Prostate gland (tissue), 2 donors: ENCODE measurements around the gene DCUN1D5. TPM values are rescaled to one million over a fixed set of nuclear protein-coding genes. Genes with fewer than 3 reads are reported as not detected.

ENCODE experiments used
- DNase-seq: peaks from one replicate; pipeline ENCODE4 v3.0.0-alpha.2; 2019; ENCODE audit warnings: low spot score
- H3K27ac ChIP-seq, 2 donors: fragments of 200-600 bp; sonication (generic); 2 replicates each; pipeline ENCODE4 v1.5.1; 2017 to 2019
- H3K27me3 ChIP-seq: fragments of 200-600 bp; sonication (generic); replicated peaks from 2 replicates; pipeline ENCODE4 v1.5.1; 2019; ENCODE audit not compliant: insufficient read depth
- H3K36me3 ChIP-seq, 2 donors: fragments of 200-600 bp; sonication (generic); 1 replicate in 1 of 2; 2 replicates in 1 of 2; pipeline versions ENCODE4 v1.5.1 to v1.8.1; 2017 to 2019
- H3K4me1 ChIP-seq: fragments of 200-600 bp; sonication (generic); replicated peaks from 2 replicates; pipeline ENCODE4 v1.5.1; 2019
- H3K4me3 ChIP-seq, 2 donors: fragments of 200-600 bp; sonication (generic); 2 replicates each; pipeline ENCODE4 v1.5.1; 2017 to 2019
- H3K9me3 ChIP-seq: fragments of 200-600 bp; sonication (generic); 2 replicates; pipeline ENCODE4 v1.5.1; 2017
- POLR2A ChIP-seq: fragments of 450-650 bp; IDR thresholded peaks from one replicate; pipeline ENCODE4 v1.6.1; 2016; ENCODE audit warnings: antibody characterized with exemption, mild to moderate bottlenecking
- POLR2AphosphoS5 ChIP-seq: sonication (generic); formaldehyde crosslinking; IDR thresholded peaks from one replicate; pipeline ENCODE4 v1.6.1; 2017; ENCODE audit warnings: antibody characterized with exemption
- WGBS: methylation state at CpG from one replicate; pipeline ENCODE4 v1.1.5; 2018; 5-methylcytosine and 5-hydroxymethylcytosine counted together
- intact Hi-C: fragments of 100-400 bp; cut with DNase I; formaldehyde crosslinking; loops from one replicate; pipeline ENCODE4 v1.14.2; 2022
- total RNA-seq, 2 donors: library from RNA; depleted of rRNA; stranded (reverse); fragments of >200 nt; gene quantifications; one replicate each; pipeline ENCODE4 v1.1.0, GENCODE V29; 2016
- TF ChIP-seq, protein P1 (sequence below), 4 experiments: fragments of 200-600 bp in 2 of 4; fragments of 450-650 bp in 2 of 4; sonication (generic) in 2 of 4; IDR thresholded peaks; 1 replicate in 3 of 4; 2 replicates in 1 of 4; pipeline ENCODE4 v1.5.1; 2016 to 2019; ENCODE audit warnings: antibody characterized with exemption in 4 of 4, mild to moderate bottlenecking in 2 of 4, moderate library complexity in 2 of 4

Gene DCUN1D5
- total RNA-seq, 2 donors from 2014 or later: 38.9 to 74.8 TPM

GRCh38 chr11:103051151-103051801, 40.7 kb downstream of the DCUN1D5 start:
- Histone ChIP-seq H3K4me1 (no peaks in the 10 kb centered on the region), H3K9me3 (no peaks in the 10 kb centered on the region), H3K27me3 (no peaks in the 10 kb centered on the region), H3K4me3 (no peak overlapping the region), H3K36me3 (no peaks in the 10 kb centered on the region), H3K27ac (no peak overlapping the region)
- WGBS: 100% methylated on average over 1 of the region's 1 CpG
- intact Hi-C loops: no loop called here
- TF ChIP-seq, protein P1, sequence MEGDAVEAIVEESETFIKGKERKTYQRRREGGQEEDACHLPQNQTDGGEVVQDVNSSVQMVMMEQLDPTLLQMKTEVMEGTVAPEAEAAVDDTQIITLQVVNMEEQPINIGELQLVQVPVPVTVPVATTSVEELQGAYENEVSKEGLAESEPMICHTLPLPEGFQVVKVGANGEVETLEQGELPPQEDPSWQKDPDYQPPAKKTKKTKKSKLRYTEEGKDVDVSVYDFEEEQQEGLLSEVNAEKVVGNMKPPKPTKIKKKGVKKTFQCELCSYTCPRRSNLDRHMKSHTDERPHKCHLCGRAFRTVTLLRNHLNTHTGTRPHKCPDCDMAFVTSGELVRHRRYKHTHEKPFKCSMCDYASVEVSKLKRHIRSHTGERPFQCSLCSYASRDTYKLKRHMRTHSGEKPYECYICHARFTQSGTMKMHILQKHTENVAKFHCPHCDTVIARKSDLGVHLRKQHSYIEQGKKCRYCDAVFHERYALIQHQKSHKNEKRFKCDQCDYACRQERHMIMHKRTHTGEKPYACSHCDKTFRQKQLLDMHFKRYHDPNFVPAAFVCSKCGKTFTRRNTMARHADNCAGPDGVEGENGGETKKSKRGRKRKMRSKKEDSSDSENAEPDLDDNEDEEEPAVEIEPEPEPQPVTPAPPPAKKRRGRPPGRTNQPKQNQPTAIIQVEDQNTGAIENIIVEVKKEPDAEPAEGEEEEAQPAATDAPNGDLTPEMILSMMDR (IDR thresholded peaks at IDR 0.05): no peak
- TF ChIP-seq POLR2AphosphoS5: no peak
- no peak for TF ChIP-seq POLR2A
- no peak for DNase-seq

DNA sequence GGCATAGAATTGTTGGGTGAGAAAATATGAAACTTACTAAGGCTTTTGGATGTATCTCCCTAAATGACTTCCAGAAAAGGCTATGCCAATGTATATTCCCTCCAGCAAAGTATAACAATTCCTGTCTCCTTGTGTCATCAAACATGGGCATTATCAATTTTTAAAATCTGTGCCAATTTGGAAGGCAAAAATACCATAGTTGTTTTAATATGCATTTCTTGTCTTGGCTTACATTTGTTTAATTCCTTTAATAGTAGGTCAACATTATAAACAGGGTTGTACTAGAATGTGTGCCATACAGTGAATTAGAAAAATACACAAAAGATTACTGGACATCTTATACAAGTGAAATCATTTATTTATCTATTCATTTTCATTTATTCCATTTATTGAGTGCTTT, 41.6 kb downstream of the DCUN1D5 start:
- no peaks in the 10 kb centered on the region for H3K27me3 ChIP-seq
- H3K4me1 ChIP-seq: no peaks in the 10 kb centered on the region
- DNase-seq: no peak
- no peak overlapping the region for H3K27ac ChIP-seq
- intact Hi-C loops: no loop called here
- H3K4me3 ChIP-seq: no peak overlapping the region
- H3K36me3 ChIP-seq: no peaks in the 10 kb centered on the region
- no peak for TF ChIP-seq POLR2A
- no peak for TF ChIP-seq POLR2AphosphoS5
- TF ChIP-seq, protein P1 (IDR thresholded peaks at IDR 0.05): no peak
- H3K9me3 ChIP-seq: no peaks in the 10 kb centered on the region

- no peaks in the 10 kb centered on the region for H3K4me1 ChIP-seq
Measured at GRCh38 chr11:103047837-103048236, 44.1 kb downstream of the DCUN1D5 start.

DNA sequence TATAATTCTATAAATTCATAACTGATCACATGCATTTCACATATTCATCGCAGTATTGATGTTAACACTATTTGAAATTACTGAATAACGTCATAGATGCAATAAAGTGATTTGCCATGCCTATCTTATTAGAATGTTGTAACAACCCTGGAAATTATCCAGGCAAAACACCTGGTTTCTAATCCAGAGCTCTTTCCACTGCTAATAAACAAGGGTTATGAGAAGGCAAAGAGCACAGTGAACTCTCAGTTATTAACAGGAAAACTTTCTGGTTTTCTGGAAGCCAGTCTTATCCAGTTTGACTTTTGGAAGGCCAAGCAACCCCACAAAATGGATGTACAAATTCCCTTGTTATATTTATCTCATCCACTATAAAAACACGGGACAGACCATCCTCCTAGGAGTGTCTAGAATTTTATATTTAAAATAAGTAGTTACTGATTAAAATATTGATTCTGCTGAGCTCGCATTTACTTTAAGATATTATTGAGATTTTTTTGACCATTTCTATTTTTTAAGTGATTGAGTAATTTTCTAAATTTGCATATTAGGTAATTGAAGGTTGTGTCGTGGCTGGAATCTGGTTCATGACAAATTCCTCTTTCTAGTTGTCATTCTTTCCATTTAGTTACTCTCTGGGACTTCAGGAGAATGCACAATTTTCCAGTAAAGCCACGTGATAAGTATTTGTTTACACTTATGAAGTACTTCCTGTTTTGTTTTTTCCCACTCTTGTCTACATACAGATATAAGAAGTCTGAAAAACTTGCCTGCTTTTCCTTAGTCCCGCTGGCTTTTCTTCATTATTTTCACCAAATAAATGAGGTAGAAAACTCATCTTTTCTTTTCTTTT, 47.9 kb downstream of the DCUN1D5 start:
- no peak for TF ChIP-seq POLR2A
- TF ChIP-seq, protein P1 (IDR thresholded peaks at IDR 0.05): no peak
- no peak for TF ChIP-seq POLR2AphosphoS5
- no peaks in the 10 kb centered on the region for H3K4me1 ChIP-seq
- no peaks in the 10 kb centered on the region for H3K27me3 ChIP-seq
- no peak overlapping the region for H3K27ac ChIP-seq
- H3K36me3 ChIP-seq: no peaks in the 10 kb centered on the region
- H3K4me3 ChIP-seq: no peak overlapping the region
- DNase-seq: no peak
- WGBS: 76% methylated on average over 7 of the region's 7 CpGs
- no peaks in the 10 kb centered on the region for H3K9me3 ChIP-seq
- intact Hi-C loops: no loop called here

More at GRCh38 chr11:103047837-103048236, 44.1 kb downstream of the DCUN1D5 start:
- H3K27me3 ChIP-seq: no peaks in the 10 kb centered on the region
- no peak overlapping the region for H3K4me3 ChIP-seq
- intact Hi-C loops: no loop called here
- no peak for DNase-seq
- H3K36me3 ChIP-seq: no peaks in the 10 kb centered on the region
- TF ChIP-seq POLR2A: no peak
- TF ChIP-seq, protein P1 (IDR thresholded peaks at IDR 0.05): no peak
- no peak for TF ChIP-seq POLR2AphosphoS5
- no peaks in the 10 kb centered on the region for H3K9me3 ChIP-seq
- no peak overlapping the region for H3K27ac ChIP-seq
